Naive thymus-derived CD4-positive, alpha-beta T cell (primary cell): ENCODE measurements around the gene EIPR1. TPM values are rescaled to one million over a fixed set of nuclear protein-coding genes. Genes with fewer than 3 reads are reported as not detected.

Experiments used
- ATAC-seq: fragments of 150-1000 bp; cut with Tn5 transposase; 2 replicates; pipeline ENCODE4 v1.10.0; 2021; ENCODE audit warnings: mild to moderate bottlenecking, moderate library complexity
- CTCF ChIA-PET: fragments of 350-600 bp; sonication (Branson Sonifier 250); formaldehyde crosslinking; loops from one replicate; lab custom pipeline; 2021; ENCODE audit warnings: antibody characterized with exemption; lab: Charles Lee
- POLR2A ChIA-PET: fragments of 350-600 bp; sonication (Branson Sonifier 250); formaldehyde crosslinking; loops from one replicate; lab custom pipeline; 2021; ENCODE audit warnings: antibody characterized with exemption, inconsistent platforms; lab: Charles Lee
- DNase-seq, 9 donors: peaks; one replicate each; pipeline versions ENCODE4 v3.0.0 to v3.0.0-alpha.2; 2020 to 2022; ENCODE audit warnings: mixed read lengths in 1 of 9
- H3K27ac ChIP-seq: one replicate; pipeline ENCODE4 v1.7.0; 2013; ENCODE audit warnings: mild to moderate bottlenecking, low read depth, low read length, moderate library complexity
- H3K27me3 ChIP-seq, 2 donors: one replicate each; pipeline ENCODE4 v1.7.0; 2013; ENCODE audit warnings: low read length in 2 of 2, mild to moderate bottlenecking in 2 of 2, moderate library complexity in 2 of 2; ENCODE audit not compliant: control insufficient read depth in 2 of 2, insufficient read depth in 2 of 2
- H3K36me3 ChIP-seq, 3 experiments: 1 replicate in 2 of 3; 2 replicates in 1 of 3; pipeline ENCODE4 v1.7.0; 2013; ENCODE audit warnings: low read length in 3 of 3, mild to moderate bottlenecking in 3 of 3, moderate library complexity in 1 of 3; ENCODE audit not compliant: insufficient read depth in 3 of 3, control insufficient read depth in 2 of 3
- H3K4me1 ChIP-seq, 2 donors: one replicate each; pipeline ENCODE4 v1.7.0; 2013; ENCODE audit warnings: low read length in 2 of 2, mild to moderate bottlenecking in 2 of 2, moderate library complexity in 1 of 2; ENCODE audit not compliant: control insufficient read depth in 2 of 2, insufficient read depth in 2 of 2
- H3K4me3 ChIP-seq: 2 replicates; pipeline ENCODE4 v1.7.0; 2013; ENCODE audit warnings: mild to moderate bottlenecking, low read length
- H3K9me3 ChIP-seq, 3 experiments: 1 replicate in 2 of 3; 2 replicates in 1 of 3; pipeline ENCODE4 v1.7.0; 2013; ENCODE audit warnings: low read length in 3 of 3; ENCODE audit not compliant: control insufficient read depth in 2 of 3
- H3K27ac Mint-ChIP-seq, 9 donors: one replicate each; pipeline ENCODE4 v1.8.0; 2020 to 2022; ENCODE audit warnings: mixed read lengths in 9 of 9, mild to moderate bottlenecking in 8 of 9, moderate library complexity in 5 of 9, inconsistent platforms in 2 of 9
- H3K27me3 Mint-ChIP-seq, 5 donors: one replicate each; pipeline ENCODE4 v1.8.0; 2021 to 2022; ENCODE audit warnings: mixed read lengths in 5 of 5, mild to moderate bottlenecking in 1 of 5
- H3K36me3 Mint-ChIP-seq, 5 donors: one replicate each; pipeline ENCODE4 v1.8.0; 2020 to 2022; ENCODE audit warnings: mixed read lengths in 5 of 5, mild to moderate bottlenecking in 3 of 5, inconsistent platforms in 1 of 5
- H3K4me1 Mint-ChIP-seq, 7 donors: one replicate each; pipeline ENCODE4 v1.8.0; 2020 to 2022; ENCODE audit warnings: mixed read lengths in 7 of 7, mild to moderate bottlenecking in 3 of 7, inconsistent platforms in 1 of 7
- H3K4me3 Mint-ChIP-seq, 10 donors: one replicate each; pipeline ENCODE4 v1.8.0; 2020 to 2022; ENCODE audit warnings: mild to moderate bottlenecking in 10 of 10, mixed read lengths in 10 of 10, moderate library complexity in 6 of 10, inconsistent platforms in 2 of 10
- H3K9me3 Mint-ChIP-seq, 11 donors: one replicate each; pipeline ENCODE4 v1.8.0; 2020 to 2022; ENCODE audit warnings: mixed read lengths in 11 of 11, mild to moderate bottlenecking in 4 of 11, inconsistent platforms in 1 of 11, moderate library complexity in 1 of 11
- intact Hi-C, 2 donors: fragments of 100-400 bp; cut with micrococcal nuclease; formaldehyde crosslinking; loops; one replicate each; pipeline ENCODE4 v1.15.1; 2023
- polyA plus RNA-seq, 2 donors: library from polyadenylated mRNA; unstranded; fragments of 300-500 nt; fragmentation: Illumina TruSeq; gene quantifications; one replicate each; pipeline ENCODE4 v1.2.3, GENCODE V29; 2021
- total RNA-seq, 6 experiments: library from RNA in 5 of 6; stranded (reverse) in 5 of 6; gene quantifications; 1 replicate in 5 of 6; 2 replicates in 1 of 6; pipeline ENCODE4 v1.2.3 and lab custom pipeline; 2021 to 2026

EIPR1 gene
- total and polyA plus RNA-seq, 7 experiments from 2014 or later, result 24.4 to 46.2 (median 27.3) TPM

DNA sequence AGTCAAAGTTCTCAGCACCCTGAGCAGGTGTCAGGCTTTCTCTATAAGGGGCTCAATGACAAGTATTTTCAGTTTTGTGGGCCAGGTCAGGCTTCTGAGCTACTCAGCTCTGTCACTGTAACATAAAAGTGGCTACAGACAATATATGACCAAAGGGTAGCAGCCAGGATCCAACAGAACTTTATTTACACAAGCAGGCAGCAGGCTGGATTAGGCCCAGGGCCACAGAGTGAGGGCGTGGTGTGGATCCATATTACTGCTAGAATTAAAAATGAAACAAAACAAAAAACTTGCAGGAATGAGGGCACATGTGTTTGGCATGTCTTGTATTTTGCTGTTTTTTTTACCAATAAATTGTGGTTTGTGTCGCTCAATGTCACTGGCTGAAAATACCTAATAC lies 143.7 kb downstream of the EIPR1 start:
- CTCF ChIA-PET, result no interaction called here
- Mint-ChIP-seq H3K9me3 (peaks cover 0 to 8% (median 0%) of the 10 kb centered on the region in 11 donors), H3K27me3 (no peaks in the 10 kb centered on the region), H3K27ac (no peak overlapping the region), H3K36me3 (peaks cover 4 to 45% (median 28%) of the 10 kb centered on the region in 5 donors), H3K4me3 (no peak overlapping the region), H3K4me1 (peaks cover 6 to 20% (median 15%) of the 10 kb centered on the region in 7 donors)
- no peaks in the 10 kb centered on the region for H3K9me3 ChIP-seq
- POLR2A ChIA-PET, result no interaction called here
- H3K27ac ChIP-seq, result no peak overlapping the region
- H3K27me3 ChIP-seq, result no peaks in the 10 kb centered on the region
- H3K4me3 ChIP-seq, result no peak overlapping the region
- peaks cover 2 to 9% of the 10 kb centered on the region in 2 donors for H3K4me1 ChIP-seq
- DNase-seq, result no peak
- no peaks in the 10 kb centered on the region for H3K36me3 ChIP-seq
- no peak for ATAC-seq
- intact Hi-C loops, result no loop called here

GRCh38 chr2:3229221-3229620 lies 148.4 kb downstream of the EIPR1 start:
- Mint-ChIP-seq H3K4me1 (peaks cover 2 to 18% (median 10%) of the 10 kb centered on the region in 7 donors), H3K9me3 (peaks cover 0 to 28% (median 13%) of the 10 kb centered on the region in 11 donors), H3K36me3 (peaks cover 12 to 62% (median 42%) of the 10 kb centered on the region in 5 donors), H3K4me3 (no peak overlapping the region), H3K27me3 (no peaks in the 10 kb centered on the region), H3K27ac (no peak overlapping the region)
- H3K36me3 ChIP-seq, result no peaks in the 10 kb centered on the region
- H3K4me3 ChIP-seq, result no peak overlapping the region
- H3K27me3 ChIP-seq, result no peaks in the 10 kb centered on the region
- no peaks in the 10 kb centered on the region for H3K9me3 ChIP-seq
- no peak for ATAC-seq
- ChIA-PET CTCF (no interaction called here), POLR2A (no interaction called here)
- DNase-seq, result no peak
- peaks cover 0 to 5% of the 10 kb centered on the region in 2 donors for H3K4me1 ChIP-seq
- no peak overlapping the region for H3K27ac ChIP-seq
- intact Hi-C loops, result no loop called here

GRCh38 chr2:3224681-3225080 lies 152.9 kb downstream of the EIPR1 start:
- Mint-ChIP-seq H3K27ac (peak overlapping the region in 8 of 9 donors; percentile 3 to 94 (median 80)), H3K4me1 (peaks cover 16 to 37% (median 32%) of the 10 kb centered on the region in 7 donors), H3K36me3 (peaks cover 15 to 49% (median 33%) of the 10 kb centered on the region in 5 donors), H3K9me3 (peaks cover 1 to 52% (median 22%) of the 10 kb centered on the region in 11 donors), H3K27me3 (no peaks in the 10 kb centered on the region), H3K4me3 (peak overlapping the region in 4 of 10 donors; percentile 3 to 30 (median 20))
- intact Hi-C loops, result no loop called here
- POLR2A ChIA-PET, result no interaction called here
- DNase-seq (no peak), ATAC-seq (no peak)
- CTCF ChIA-PET, result no interaction called here
- no peak overlapping the region for H3K4me3 ChIP-seq
- H3K4me1 ChIP-seq, result peaks cover 17 to 22% of the 10 kb centered on the region in 2 donors
- no peak overlapping the region for H3K27ac ChIP-seq
- H3K36me3 ChIP-seq, result no peaks in the 10 kb centered on the region
- no peaks in the 10 kb centered on the region for H3K27me3 ChIP-seq
- H3K9me3 ChIP-seq, result no peaks in the 10 kb centered on the region

DNA sequence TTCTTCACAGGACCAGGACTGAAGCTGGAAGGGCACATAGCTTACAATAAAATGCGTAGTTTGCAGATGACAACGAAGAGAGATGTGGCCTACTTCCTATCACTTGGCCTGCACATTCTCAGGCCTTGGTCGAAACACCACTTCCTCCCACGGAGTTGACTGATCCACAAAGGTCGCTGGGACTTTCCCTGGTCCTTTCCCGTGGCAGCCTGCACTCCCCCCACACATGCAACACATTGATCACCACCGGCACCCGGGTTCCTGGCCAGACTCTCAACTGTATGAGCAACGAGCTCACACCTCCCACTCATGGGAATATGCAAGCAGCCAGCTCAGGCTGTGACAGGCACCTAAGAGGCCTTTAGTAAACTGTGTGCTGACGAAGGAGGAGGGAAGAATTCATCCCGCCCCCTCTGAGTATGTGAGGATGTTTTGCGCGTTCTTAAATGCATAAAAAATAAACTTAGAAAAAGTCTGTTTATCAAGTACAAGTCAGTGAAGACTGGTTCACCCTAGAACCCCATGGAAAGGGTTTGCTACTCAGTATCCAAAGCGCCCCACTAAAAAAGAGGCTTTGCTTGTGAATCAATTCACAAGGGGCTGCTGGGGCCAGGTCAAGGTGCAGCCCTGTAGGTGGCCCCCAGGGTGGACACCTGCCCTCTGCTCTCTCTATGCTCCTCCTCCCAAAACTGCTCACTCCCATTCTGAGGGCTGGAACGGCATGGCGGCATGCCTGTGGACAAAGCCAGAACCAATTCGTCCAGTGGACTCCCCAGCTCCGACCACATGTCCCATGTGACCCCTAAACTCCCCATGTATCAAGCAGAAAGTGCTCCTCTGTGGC lies 154.3 kb downstream of the EIPR1 start:
- Mint-ChIP-seq H3K27me3 (no peaks in the 10 kb centered on the region), H3K4me3 (peak overlapping the region in 8 of 10 donors; percentile 30 to 66 (median 58)), H3K4me1 (peaks cover 16 to 37% (median 32%) of the 10 kb centered on the region in 7 donors), H3K9me3 (peaks cover 1 to 52% (median 19%) of the 10 kb centered on the region in 11 donors), H3K36me3 (peaks cover 13 to 43% (median 28%) of the 10 kb centered on the region in 5 donors), H3K27ac (peak overlapping the region; percentile 81 to 96 (median 93))
- no peaks in the 10 kb centered on the region for H3K36me3 ChIP-seq
- peak in 7 of 9 donors; percentile 4 to 87 (median 23) for DNase-seq
- no peaks in the 10 kb centered on the region for H3K27me3 ChIP-seq
- H3K27ac ChIP-seq, result peak overlapping the region; percentile 65
- ATAC-seq, result peak; percentile 83
- no peaks in the 10 kb centered on the region for H3K9me3 ChIP-seq
- H3K4me1 ChIP-seq, result peaks cover 17 to 22% of the 10 kb centered on the region in 2 donors
- ChIA-PET POLR2A (interaction anchor here (0.5 kb wide), 1 partner anchor 333 kb away, joined by 3 read pairs; no protein-coding TSS in a partner anchor), CTCF (interaction anchor here (2.0 kb wide), 1 partner anchor 20 kb away, joined by 6 read pairs; no protein-coding TSS in a partner anchor)
- H3K4me3 ChIP-seq, result no peak overlapping the region
- intact Hi-C loops, result loop anchor here (2.0 kb wide), 3 partner anchors 19 to 295 kb away; partner anchors contain the start of genes ADI1 (in 1 of the 2) and TRAPPC12 (in 1 of the 2)

GRCh38 chr2:3222636-3223035 lies 155.0 kb downstream of the EIPR1 start:
- ATAC-seq, result peak; percentile 83
- H3K4me3 Mint-ChIP-seq, result peak overlapping the region in 8 of 10 donors; percentile 17 to 64 (median 51)
- Histone ChIP-seq H3K4me3 (no peak overlapping the region), H3K36me3 (no peaks in the 10 kb centered on the region), H3K9me3 (no peaks in the 10 kb centered on the region), H3K27me3 (no peaks in the 10 kb centered on the region), H3K4me1 (peaks cover 17 to 24% of the 10 kb centered on the region in 2 donors), H3K27ac (peak overlapping the region; percentile 65)
- H3K27me3 Mint-ChIP-seq, result no peaks in the 10 kb centered on the region
- CTCF ChIA-PET, result interaction anchor here (2.0 kb wide), 1 partner anchor 20 kb away, joined by 6 read pairs; no protein-coding TSS in a partner anchor
- intact Hi-C loops, result loop anchor here (1.0 to 2.0 kb wide), 4 partner anchors 17 to 296 kb away; partner anchors contain the start of genes ADI1 (in 1 of the 2) and TRAPPC12 (in 1 of the 2)
- POLR2A ChIA-PET, result interaction anchor here (0.5 kb wide), 1 partner anchor 334 kb away, joined by 3 read pairs; no protein-coding TSS in a partner anchor
- peaks cover 1 to 52% (median 16%) of the 10 kb centered on the region in 11 donors for H3K9me3 Mint-ChIP-seq
- H3K4me1 Mint-ChIP-seq, result peaks cover 16 to 40% (median 35%) of the 10 kb centered on the region in 7 donors
- peaks cover 13 to 36% (median 28%) of the 10 kb centered on the region in 5 donors for H3K36me3 Mint-ChIP-seq
- peak overlapping the region; percentile 81 to 96 (median 93) for H3K27ac Mint-ChIP-seq
- peak in 7 of 9 donors; percentile 39 to 68 (median 59) for DNase-seq

- Histone ChIP-seq H3K36me3 (no peaks in the 10 kb centered on the region), H3K4me1 (peaks cover 17 to 29% of the 10 kb centered on the region in 2 donors), H3K4me3 (no peak overlapping the region), H3K27me3 (no peaks in the 10 kb centered on the region), H3K9me3 (no peaks in the 10 kb centered on the region), H3K27ac (no peak overlapping the region)
- no peak overlapping the region for H3K4me3 Mint-ChIP-seq
- CTCF ChIA-PET, result no interaction called here
- H3K36me3 Mint-ChIP-seq, result peaks cover 6 to 23% (median 13%) of the 10 kb centered on the region in 5 donors
- H3K9me3 Mint-ChIP-seq, result peaks cover 0 to 26% (median 12%) of the 10 kb centered on the region in 11 donors
- peak overlapping the region in 1 of 9 donors; percentile 39 for H3K27ac Mint-ChIP-seq
- intact Hi-C loops, result no loop called here
- POLR2A ChIA-PET, result no interaction called here
- H3K4me1 Mint-ChIP-seq, result peaks cover 15 to 52% (median 45%) of the 10 kb centered on the region in 7 donors
- no peaks in the 10 kb centered on the region for H3K27me3 Mint-ChIP-seq
- no peak for ATAC-seq
- no peak for DNase-seq
Observed at GRCh38 chr2:3219536-3219935, 158.1 kb downstream of the EIPR1 start.
